HG03108 (cell line): ENCODE measurements around the gene PTAFR.
"Not testable (repeated sequence)": the region's sequence is repeated elsewhere in the genome, so short reads cannot be mapped to it uniquely, and the experiment has no call there.

Source experiments
- ATAC-seq: cut with Tn5 transposase; IDR thresholded peaks from one replicate; pipeline ENCODE4 v1.9.1; 2021; ENCODE audit warnings: moderate library complexity; ENCODE audit not compliant: unreplicated experiment

The PTAFR gene

GRCh38 chr1:28147264-28148094 is 29.0 kb downstream of the PTAFR start:
- peak; percentile 17 for ATAC-seq

GRCh38 chr1:28145728-28146127 is 30.8 kb downstream of the PTAFR start:
- ATAC-seq: no peak

- peak; percentile 81 for ATAC-seq
Observed at GRCh38 chr1:28144203-28145135, 32.0 kb downstream of the PTAFR start.

- no peak for ATAC-seq
Observed at GRCh38 chr1:28143496-28144202, 32.8 kb downstream of the PTAFR start.

GRCh38 chr1:28141685-28142084 is 34.8 kb downstream of the PTAFR start:
- no peak for ATAC-seq

GRCh38 chr1:28139866-28140265 is 36.6 kb downstream of the PTAFR start:
- not testable (repeated sequence) for ATAC-seq

GRCh38 chr1:28139025-28139712 is 37.3 kb downstream of the PTAFR start:
- ATAC-seq: no peak

- ATAC-seq: no peak
Observed at GRCh38 chr1:28136922-28137613, 39.4 kb downstream of the PTAFR start.

- no peak for ATAC-seq
Observed at GRCh38 chr1:28136169-28136921, 40.1 kb downstream of the PTAFR start.

- ATAC-seq: no peak
Observed at GRCh38 chr1:28135371-28136168, 40.9 kb downstream of the PTAFR start.

- ATAC-seq: no peak
Observed at GRCh38 chr1:28134651-28135207, 41.8 kb downstream of the PTAFR start.

- no peak for ATAC-seq
Observed at GRCh38 chr1:28132171-28133167, 44.0 kb downstream of the PTAFR start.

GRCh38 chr1:28130901-28131300 is 45.6 kb downstream of the PTAFR start:
- ATAC-seq: no peak

- no peak for ATAC-seq
Observed at GRCh38 chr1:28129150-28129549, 47.3 kb downstream of the PTAFR start.

GRCh38 chr1:28127617-28128257 is 48.8 kb downstream of the PTAFR start:
- peak; percentile 61 for ATAC-seq

- ATAC-seq: no peak
Observed at GRCh38 chr1:28126783-28127490, 49.6 kb downstream of the PTAFR start.
